ENCODE data around the gene KIF3A.

KIF3A gene

GRCh38 chr5:132776131-132776937, 39.0 kb upstream of the KIF3A start:
- no peak for TF ChIP-seq CTCF (IDR thresholded peaks at IDR 0.05; ENCODE audit: low read depth, low read length, missing control alignments)
- DNase-seq (ENCODE audit: low read depth) = no peak
- peak overlapping the region; percentile 65 for H3K4me3 ChIP-seq (ENCODE audit: low read depth, low read length)

- no peak for TF ChIP-seq CTCF (IDR thresholded peaks at IDR 0.05; ENCODE audit: low read depth, low read length, missing control alignments)
- no peak overlapping the region for H3K4me3 ChIP-seq (ENCODE audit: low read depth, low read length)
- no peak for DNase-seq (ENCODE audit: low read depth)
Observed at GRCh38 chr5:132775476-132775961, 38.2 kb upstream of the KIF3A start.

- no peak for TF ChIP-seq CTCF (IDR thresholded peaks at IDR 0.05; ENCODE audit: low read depth, low read length, missing control alignments)
Observed at GRCh38 chr5:132774896-132775295, 37.5 kb upstream of the KIF3A start.

GRCh38 chr5:132774406-132774805, 37.1 kb upstream of the KIF3A start:
- H3K4me3 ChIP-seq (ENCODE audit: low read depth, low read length) = no peak overlapping the region
- no peak for TF ChIP-seq CTCF (IDR thresholded peaks at IDR 0.05; ENCODE audit: low read depth, low read length, missing control alignments)
- DNase-seq (ENCODE audit: low read depth) = no peak

More at GRCh38 chr5:132774896-132775295, 37.5 kb upstream of the KIF3A start:
- H3K4me3 ChIP-seq (ENCODE audit: low read depth, low read length) = no peak overlapping the region
- DNase-seq (ENCODE audit: low read depth) = no peak

GRCh38 chr5:132773601-132774355, 36.4 kb upstream of the KIF3A start:
- no peak for DNase-seq (ENCODE audit: low read depth)
- no peak overlapping the region for H3K4me3 ChIP-seq (ENCODE audit: low read depth, low read length)
- no peak for TF ChIP-seq CTCF (IDR thresholded peaks at IDR 0.05; ENCODE audit: low read depth, low read length, missing control alignments)

- no peak overlapping the region for H3K4me3 ChIP-seq (ENCODE audit: low read depth, low read length)
- TF ChIP-seq CTCF (IDR thresholded peaks at IDR 0.05; ENCODE audit: low read depth, low read length, missing control alignments) = no peak
- DNase-seq (ENCODE audit: low read depth) = no peak
Observed at GRCh38 chr5:132773114-132773513, 35.8 kb upstream of the KIF3A start.
